Measurements from ENCODE around the gene LRRIQ1. TPM values are rescaled to one million over a fixed set of nuclear protein-coding genes. Genes with fewer than 3 reads are reported as not detected.
A peak's percentile ranks its signal among the peaks of the same experiment; 100 is the strongest.

The LRRIQ1 gene
- total RNA-seq, 1 donor from 2014 or later, result 13.1 TPM

- no peak for TF ChIP-seq CTCF (IDR thresholded peaks at IDR 0.05; ENCODE audit: unreplicated experiment)
- peaks cover 54% of the 10 kb centered on the region for H3K27me3 Mint-ChIP-seq
- peak; percentile 15 for DNase-seq (ENCODE audit: low spot score, unreplicated experiment)
These were observed 243.5 kb downstream of the LRRIQ1 start for GRCh38 chr12:85279449-85280164.

GRCh38 chr12:85280165-85280983 is 244.2 kb downstream of the LRRIQ1 start, which contains the start of gene ALX1:
TSS of gene ALX1 (plus strand) at chr12:85280220. CDS start at chr12:85280262, 42 bp downstream.
- H3K27me3 Mint-ChIP-seq, result peaks cover 51% of the 10 kb centered on the region
- H3K9me3 Mint-ChIP-seq (ENCODE audit: low read depth), result no peaks in the 10 kb centered on the region
- peaks cover 3% of the 10 kb centered on the region for H3K36me3 Mint-ChIP-seq (ENCODE audit: insufficient read depth)
- H3K27ac Mint-ChIP-seq, result peak within 1 kb of the TSS; percentile 98
- H3K4me1 Mint-ChIP-seq (ENCODE audit: low read depth), result peaks cover 6% of the 10 kb centered on the region
- DNase-seq (ENCODE audit: low spot score, unreplicated experiment), result peak; percentile 57
- H3K4me3 Mint-ChIP-seq (ENCODE audit: low read depth), result peak within 1 kb of the TSS; percentile 94
- TF ChIP-seq CTCF (IDR thresholded peaks at IDR 0.05; ENCODE audit: unreplicated experiment), result peak; percentile 12

More at GRCh38 chr12:85279449-85280164, 243.5 kb downstream of the LRRIQ1 start:
- H3K9me3 Mint-ChIP-seq (ENCODE audit: low read depth), result no peaks in the 10 kb centered on the region
- H3K36me3 Mint-ChIP-seq (ENCODE audit: insufficient read depth), result peaks cover 3% of the 10 kb centered on the region
- H3K4me3 Mint-ChIP-seq (ENCODE audit: low read depth), result peak overlapping the region; percentile 94
- H3K27ac Mint-ChIP-seq, result peak overlapping the region; percentile 98
- peaks cover 6% of the 10 kb centered on the region for H3K4me1 Mint-ChIP-seq (ENCODE audit: low read depth)

GRCh38 chr12:85280984-85281630 is 245.0 kb downstream of the LRRIQ1 start:
- peaks cover 46% of the 10 kb centered on the region for H3K27me3 Mint-ChIP-seq
- H3K27ac Mint-ChIP-seq, result peak overlapping the region; percentile 98
- no peak for TF ChIP-seq CTCF (IDR thresholded peaks at IDR 0.05; ENCODE audit: unreplicated experiment)
- H3K36me3 Mint-ChIP-seq (ENCODE audit: insufficient read depth), result peaks cover 3% of the 10 kb centered on the region
- no peaks in the 10 kb centered on the region for H3K9me3 Mint-ChIP-seq (ENCODE audit: low read depth)
- peak overlapping the region; percentile 94 for H3K4me3 Mint-ChIP-seq (ENCODE audit: low read depth)
- peaks cover 6% of the 10 kb centered on the region for H3K4me1 Mint-ChIP-seq (ENCODE audit: low read depth)
- no peak for DNase-seq (ENCODE audit: low spot score, unreplicated experiment)

- peaks cover 3% of the 10 kb centered on the region for H3K36me3 Mint-ChIP-seq (ENCODE audit: insufficient read depth)
- peak overlapping the region; percentile 94 for H3K4me3 Mint-ChIP-seq (ENCODE audit: low read depth)
- H3K4me1 Mint-ChIP-seq (ENCODE audit: low read depth), result peaks cover 6% of the 10 kb centered on the region
- H3K27ac Mint-ChIP-seq, result peak overlapping the region; percentile 35
- TF ChIP-seq CTCF (IDR thresholded peaks at IDR 0.05; ENCODE audit: unreplicated experiment), result no peak
- H3K9me3 Mint-ChIP-seq (ENCODE audit: low read depth), result no peaks in the 10 kb centered on the region
- no peak for DNase-seq (ENCODE audit: low spot score, unreplicated experiment)
- peaks cover 40% of the 10 kb centered on the region for H3K27me3 Mint-ChIP-seq
These were observed 245.6 kb downstream of the LRRIQ1 start for GRCh38 chr12:85281636-85282312.

Measured in progenitor cell of endocrine pancreas (in vitro differentiated cells).